ACC112 (cell line): Measurements from ENCODE around the gene PLPP1.
"Not testable (repeated sequence)": the region's sequence is repeated elsewhere in the genome, so short reads cannot be mapped to it uniquely, and the experiment has no call there.

ENCODE experiments used
- H2AFZ ChIP-seq: fragments of 200-600 bp; sonication (generic); one replicate; pipeline ENCODE4 v1.6.0; 2017; ENCODE audit warnings: antibody characterized with exemption, low read length; ENCODE audit not compliant: unreplicated experiment
- H3K27ac ChIP-seq: fragments of 200-600 bp; sonication (generic); 2 replicates; pipeline ENCODE4 v1.5.1; 2014; ENCODE audit warnings: low read depth, mild to moderate bottlenecking, antibody characterized with exemption, low read length, moderate library complexity
- H3K27me3 ChIP-seq: fragments of 200-600 bp; sonication (generic); 2 replicates; pipeline ENCODE4 v1.6.1; 2014; ENCODE audit warnings: mild to moderate bottlenecking, antibody characterized with exemption, low read length, moderate library complexity, mixed read lengths; ENCODE audit not compliant: insufficient read depth
- H3K36me3 ChIP-seq: fragments of 200-600 bp; sonication (generic); 2 replicates; pipeline ENCODE4 v1.6.1; 2016; ENCODE audit warnings: mild to moderate bottlenecking, antibody characterized with exemption, low read length, moderate library complexity, mixed read lengths; ENCODE audit not compliant: insufficient read depth
- H3K4me1 ChIP-seq: fragments of 200-600 bp; sonication (generic); one replicate; pipeline ENCODE4 v1.6.1; 2016; ENCODE audit warnings: low read length, mixed read lengths; ENCODE audit not compliant: insufficient read depth, unreplicated experiment, control insufficient read depth
- H3K4me3 ChIP-seq: fragments of 200-600 bp; sonication (generic); 2 replicates; pipeline ENCODE4 v1.5.1; 2014; ENCODE audit warnings: mild to moderate bottlenecking, low read depth, low read length
- H3K79me2 ChIP-seq: fragments of 200-600 bp; sonication (generic); one replicate; pipeline ENCODE4 v1.6.0; 2016; ENCODE audit warnings: low read length; ENCODE audit not compliant: control insufficient read depth, unreplicated experiment, insufficient read depth

The PLPP1 gene

GRCh38 chr5:55546947-55547346, 12.2 kb upstream of the PLPP1 start:
- H2AFZ ChIP-seq, result no peak overlapping the region
- H3K79me2 ChIP-seq, result no peaks in the 10 kb centered on the region
- peaks cover 6% of the 10 kb centered on the region for H3K4me1 ChIP-seq
- no peaks in the 10 kb centered on the region for H3K27me3 ChIP-seq
- no peaks in the 10 kb centered on the region for H3K36me3 ChIP-seq
- H3K27ac ChIP-seq, result no peak overlapping the region
- no peak overlapping the region for H3K4me3 ChIP-seq

- H2AFZ ChIP-seq, result no peak overlapping the region
- H3K4me3 ChIP-seq, result no peak overlapping the region
- H3K27me3 ChIP-seq, result no peaks in the 10 kb centered on the region
- H3K27ac ChIP-seq, result no peak overlapping the region
- H3K79me2 ChIP-seq, result no peaks in the 10 kb centered on the region
- H3K36me3 ChIP-seq, result no peaks in the 10 kb centered on the region
- H3K4me1 ChIP-seq, result peaks cover 6% of the 10 kb centered on the region
These were observed 9.6 kb upstream of the PLPP1 start for GRCh38 chr5:55544341-55544740.

GRCh38 chr5:55541056-55541635, 6.4 kb upstream of the PLPP1 start:
- Histone ChIP-seq H3K36me3 (no peaks in the 10 kb centered on the region), H3K27ac (no peak overlapping the region), H3K79me2 (no peaks in the 10 kb centered on the region), H2AFZ (no peak overlapping the region), H3K27me3 (no peaks in the 10 kb centered on the region), H3K4me3 (no peak overlapping the region), H3K4me1 (peaks cover 17% of the 10 kb centered on the region)

GRCh38 chr5:55540525-55540924, 5.8 kb upstream of the PLPP1 start:
- Histone ChIP-seq H3K27me3 (no peaks in the 10 kb centered on the region), H3K4me1 (peaks cover 19% of the 10 kb centered on the region), H3K36me3 (no peaks in the 10 kb centered on the region), H3K4me3 (no peak overlapping the region), H3K27ac (no peak overlapping the region), H2AFZ (no peak overlapping the region), H3K79me2 (no peaks in the 10 kb centered on the region)

GRCh38 chr5:55540024-55540423, 5.3 kb upstream of the PLPP1 start:
- no peaks in the 10 kb centered on the region for H3K27me3 ChIP-seq
- H3K36me3 ChIP-seq, result no peaks in the 10 kb centered on the region
- H2AFZ ChIP-seq, result no peak overlapping the region
- H3K4me3 ChIP-seq, result no peak overlapping the region
- peaks cover 24% of the 10 kb centered on the region for H3K4me1 ChIP-seq
- no peaks in the 10 kb centered on the region for H3K79me2 ChIP-seq
- no peak overlapping the region for H3K27ac ChIP-seq

- peak overlapping the region; percentile 68 for H3K4me3 ChIP-seq
- peaks cover 3% of the 10 kb centered on the region for H3K79me2 ChIP-seq
- H3K36me3 ChIP-seq, result no peaks in the 10 kb centered on the region
- H3K4me1 ChIP-seq, result peaks cover 18% of the 10 kb centered on the region
- peak overlapping the region; percentile 27; the same call in 1 of the 2 replicates for H3K27ac ChIP-seq
- peak overlapping the region; percentile 94 for H2AFZ ChIP-seq
- H3K27me3 ChIP-seq, result no peaks in the 10 kb centered on the region
These were observed 3.9 kb upstream of the PLPP1 start for GRCh38 chr5:55538661-55539060.

GRCh38 chr5:55537315-55537714, 2.6 kb upstream of the PLPP1 start:
- H3K4me1 ChIP-seq, result peaks cover 18% of the 10 kb centered on the region
- H3K27me3 ChIP-seq, H3K36me3 ChIP-seq, H2AFZ ChIP-seq, H3K4me3 ChIP-seq, H3K27ac ChIP-seq: not testable (repeated sequence)
- peaks cover 15% of the 10 kb centered on the region for H3K79me2 ChIP-seq

- Histone ChIP-seq H3K27me3 (no peaks in the 10 kb centered on the region), H3K27ac (peak overlapping the region; percentile 90; the same call in 1 of the 2 replicates), H2AFZ (peak overlapping the region; percentile 90), H3K36me3 (no peaks in the 10 kb centered on the region), H3K4me1 (peaks cover 18% of the 10 kb centered on the region), H3K4me3 (peak overlapping the region; percentile 85), H3K79me2 (peaks cover 33% of the 10 kb centered on the region)
These were observed 588 bp upstream of the PLPP1 start for GRCh38 chr5:55535199-55535905.

- Histone ChIP-seq H3K27me3 (no peaks in the 10 kb centered on the region), H3K27ac (no peak overlapping the region; the same call in 1 of the 2 replicates), H3K4me3 (peak overlapping the region; percentile 85), H2AFZ (peak overlapping the region; percentile 90), H3K36me3 (no peaks in the 10 kb centered on the region), H3K79me2 (peaks cover 37% of the 10 kb centered on the region), H3K4me1 (peaks cover 16% of the 10 kb centered on the region)
These were observed 986 bp downstream of the PLPP1 start for GRCh38 chr5:55533521-55534435.

GRCh38 chr5:55530669-55531068, 4.1 kb downstream of the PLPP1 start:
- no peak overlapping the region for H3K27ac ChIP-seq
- no peaks in the 10 kb centered on the region for H3K27me3 ChIP-seq
- peaks cover 40% of the 10 kb centered on the region for H3K79me2 ChIP-seq
- H3K4me1 ChIP-seq, result peaks cover 6% of the 10 kb centered on the region
- no peaks in the 10 kb centered on the region; the same call in 1 of the 2 replicates for H3K36me3 ChIP-seq
- H2AFZ ChIP-seq, result no peak overlapping the region
- no peak overlapping the region for H3K4me3 ChIP-seq
